HFF-Myc (cell line): ENCODE data around the gene MSI2.

Experiments
- DNase-seq: peaks from one replicate; pipeline ENCODE4 v3.0.0-alpha.2; 2011; ENCODE audit warnings: low read depth; ENCODE audit errors: extremely low read depth
- H3K4me3 ChIP-seq: replicated peaks from 2 replicates; pipeline ENCODE4 v1.5.1; 2011; ENCODE audit warnings: low read depth, mild to moderate bottlenecking, control low read depth, low read length
- CTCF ChIP-seq: IDR thresholded peaks from 2 replicates; pipeline ENCODE4 v1.5.1; 2012; ENCODE audit warnings: mild to moderate bottlenecking, low read depth, low read length, control low read depth; ENCODE audit errors: missing control alignments

Gene MSI2

GRCh38 chr17:57559634-57560318 is 303.5 kb downstream of the MSI2 start:
- no peak for DNase-seq
- no peak overlapping the region for H3K4me3 ChIP-seq
- no peak for TF ChIP-seq CTCF

GRCh38 chr17:57560319-57560705 is 304.0 kb downstream of the MSI2 start:
- DNase-seq, result no peak
- TF ChIP-seq CTCF, result no peak
- no peak overlapping the region for H3K4me3 ChIP-seq

GRCh38 chr17:57561072-57561861 is 304.9 kb downstream of the MSI2 start:
- DNase-seq, result no peak
- TF ChIP-seq CTCF, result no peak
- no peak overlapping the region for H3K4me3 ChIP-seq

GRCh38 chr17:57562184-57562698 is 305.9 kb downstream of the MSI2 start:
- H3K4me3 ChIP-seq, result no peak overlapping the region
- no peak for DNase-seq
- no peak for TF ChIP-seq CTCF

- DNase-seq, result no peak
- H3K4me3 ChIP-seq, result no peak overlapping the region
- no peak for TF ChIP-seq CTCF
Measured at GRCh38 chr17:57563958-57564357, 307.6 kb downstream of the MSI2 start.

GRCh38 chr17:57565176-57565575 is 308.9 kb downstream of the MSI2 start:
- no peak overlapping the region for H3K4me3 ChIP-seq
- DNase-seq, result no peak
- no peak for TF ChIP-seq CTCF
